Naive thymus-derived CD4-positive, alpha-beta T cell (primary cell): ENCODE measurements around the gene UPF2. TPM values are rescaled to one million over a fixed set of nuclear protein-coding genes. Genes with fewer than 3 reads are reported as not detected.
"Not testable (repeated sequence)": the region's sequence is repeated elsewhere in the genome, so short reads cannot be mapped to it uniquely, and the experiment has no call there.

Experiments
- ATAC-seq: fragments of 150-1000 bp; cut with Tn5 transposase; 2 replicates; pipeline ENCODE4 v1.10.0; 2021; ENCODE audit warnings: mild to moderate bottlenecking, moderate library complexity
- CTCF ChIA-PET: fragments of 350-600 bp; sonication (Branson Sonifier 250); formaldehyde crosslinking; loops from one replicate; lab custom pipeline; 2021; ENCODE audit warnings: antibody characterized with exemption; lab: Charles Lee
- POLR2A ChIA-PET: fragments of 350-600 bp; sonication (Branson Sonifier 250); formaldehyde crosslinking; loops from one replicate; lab custom pipeline; 2021; ENCODE audit warnings: antibody characterized with exemption, inconsistent platforms; lab: Charles Lee
- DNase-seq, 9 donors: peaks; one replicate each; pipeline versions ENCODE4 v3.0.0 to v3.0.0-alpha.2; 2020 to 2022; ENCODE audit warnings: mixed read lengths in 1 of 9
- H3K27ac ChIP-seq: one replicate; pipeline ENCODE4 v1.7.0; 2013; ENCODE audit warnings: mild to moderate bottlenecking, low read depth, low read length, moderate library complexity
- H3K27me3 ChIP-seq, 2 donors: one replicate each; pipeline ENCODE4 v1.7.0; 2013; ENCODE audit warnings: low read length in 2 of 2, mild to moderate bottlenecking in 2 of 2, moderate library complexity in 2 of 2; ENCODE audit not compliant: control insufficient read depth in 2 of 2, insufficient read depth in 2 of 2
- H3K36me3 ChIP-seq, 3 experiments: 1 replicate in 2 of 3; 2 replicates in 1 of 3; pipeline ENCODE4 v1.7.0; 2013; ENCODE audit warnings: low read length in 3 of 3, mild to moderate bottlenecking in 3 of 3, moderate library complexity in 1 of 3; ENCODE audit not compliant: insufficient read depth in 3 of 3, control insufficient read depth in 2 of 3
- H3K4me1 ChIP-seq, 2 donors: one replicate each; pipeline ENCODE4 v1.7.0; 2013; ENCODE audit warnings: low read length in 2 of 2, mild to moderate bottlenecking in 2 of 2, moderate library complexity in 1 of 2; ENCODE audit not compliant: control insufficient read depth in 2 of 2, insufficient read depth in 2 of 2
- H3K4me3 ChIP-seq: 2 replicates; pipeline ENCODE4 v1.7.0; 2013; ENCODE audit warnings: mild to moderate bottlenecking, low read length
- H3K9me3 ChIP-seq, 3 experiments: 1 replicate in 2 of 3; 2 replicates in 1 of 3; pipeline ENCODE4 v1.7.0; 2013; ENCODE audit warnings: low read length in 3 of 3; ENCODE audit not compliant: control insufficient read depth in 2 of 3
- H3K27ac Mint-ChIP-seq, 9 donors: one replicate each; pipeline ENCODE4 v1.8.0; 2020 to 2022; ENCODE audit warnings: mixed read lengths in 9 of 9, mild to moderate bottlenecking in 8 of 9, moderate library complexity in 5 of 9, inconsistent platforms in 2 of 9
- H3K27me3 Mint-ChIP-seq, 5 donors: one replicate each; pipeline ENCODE4 v1.8.0; 2021 to 2022; ENCODE audit warnings: mixed read lengths in 5 of 5, mild to moderate bottlenecking in 1 of 5
- H3K36me3 Mint-ChIP-seq, 5 donors: one replicate each; pipeline ENCODE4 v1.8.0; 2020 to 2022; ENCODE audit warnings: mixed read lengths in 5 of 5, mild to moderate bottlenecking in 3 of 5, inconsistent platforms in 1 of 5
- H3K4me1 Mint-ChIP-seq, 7 donors: one replicate each; pipeline ENCODE4 v1.8.0; 2020 to 2022; ENCODE audit warnings: mixed read lengths in 7 of 7, mild to moderate bottlenecking in 3 of 7, inconsistent platforms in 1 of 7
- H3K4me3 Mint-ChIP-seq, 10 donors: one replicate each; pipeline ENCODE4 v1.8.0; 2020 to 2022; ENCODE audit warnings: mild to moderate bottlenecking in 10 of 10, mixed read lengths in 10 of 10, moderate library complexity in 6 of 10, inconsistent platforms in 2 of 10
- H3K9me3 Mint-ChIP-seq, 11 donors: one replicate each; pipeline ENCODE4 v1.8.0; 2020 to 2022; ENCODE audit warnings: mixed read lengths in 11 of 11, mild to moderate bottlenecking in 4 of 11, inconsistent platforms in 1 of 11, moderate library complexity in 1 of 11
- intact Hi-C, 2 donors: fragments of 100-400 bp; cut with micrococcal nuclease; formaldehyde crosslinking; loops; one replicate each; pipeline ENCODE4 v1.15.1; 2023
- polyA plus RNA-seq, 2 donors: library from polyadenylated mRNA; unstranded; fragments of 300-500 nt; fragmentation: Illumina TruSeq; gene quantifications; one replicate each; pipeline ENCODE4 v1.2.3, GENCODE V29; 2021
- total RNA-seq, 6 experiments: library from RNA in 5 of 6; stranded (reverse) in 5 of 6; gene quantifications; 1 replicate in 5 of 6; 2 replicates in 1 of 6; pipeline ENCODE4 v1.2.3 and lab custom pipeline; 2021 to 2026

Gene UPF2
- total and polyA plus RNA-seq, 7 experiments from 2014 or later, result 9.0 to 40.5 (median 29.5) TPM

- Histone ChIP-seq H3K9me3 (no peaks in the 10 kb centered on the region), H3K27me3 (no peaks in the 10 kb centered on the region), H3K4me3 (no peak overlapping the region), H3K36me3 (peaks cover 0 to 3% (median 0%) of the 10 kb centered on the region in 3 experiments), H3K4me1 (peaks cover 0 to 3% of the 10 kb centered on the region in 2 donors), H3K27ac (no peak overlapping the region)
- no peak for ATAC-seq
- Mint-ChIP-seq H3K27ac (peak overlapping the region in 3 of 9 donors; percentile 37 to 40 (median 38)), H3K4me1 (peaks cover 16 to 40% (median 25%) of the 10 kb centered on the region in 7 donors), H3K4me3 (no peak overlapping the region), H3K27me3 (no peaks in the 10 kb centered on the region), H3K9me3 (no peaks in the 10 kb centered on the region), H3K36me3 (peaks cover 0 to 16% (median 8%) of the 10 kb centered on the region in 5 donors)
- intact Hi-C loops, result no loop called here
- ChIA-PET POLR2A (interaction anchor here (0.6 kb wide), 1 partner anchor 35 kb away, joined by 3 read pairs; no protein-coding TSS in a partner anchor), CTCF (no interaction called here)
- DNase-seq, result no peak
These were observed 23.9 kb downstream of the UPF2 start for GRCh38 chr10:12018438-12019282.

- H3K27ac Mint-ChIP-seq, result no peak overlapping the region
- ChIA-PET CTCF (no interaction called here), POLR2A (no interaction called here)
- DNase-seq (no peak), ATAC-seq (no peak)
- Histone ChIP-seq H3K4me1 (no peaks in the 10 kb centered on the region), H3K36me3 (peaks cover 0 to 33% (median 3%) of the 10 kb centered on the region in 3 experiments), H3K27ac (no peak overlapping the region), H3K4me3 (no peak overlapping the region), H3K9me3 (peaks cover 0 to 5% (median 0%) of the 10 kb centered on the region in 3 experiments), H3K27me3 (no peaks in the 10 kb centered on the region)
- intact Hi-C loops, result no loop called here
- no peaks in the 10 kb centered on the region for H3K27me3 Mint-ChIP-seq
- peaks cover 0 to 15% (median 5%) of the 10 kb centered on the region in 11 donors for H3K9me3 Mint-ChIP-seq
- peaks cover 4 to 24% (median 16%) of the 10 kb centered on the region in 7 donors for H3K4me1 Mint-ChIP-seq
- no peak overlapping the region for H3K4me3 Mint-ChIP-seq
- H3K36me3 Mint-ChIP-seq, result peaks cover 6 to 46% (median 30%) of the 10 kb centered on the region in 5 donors
These were observed 28.7 kb downstream of the UPF2 start for GRCh38 chr10:12013926-12014325.

DNA sequence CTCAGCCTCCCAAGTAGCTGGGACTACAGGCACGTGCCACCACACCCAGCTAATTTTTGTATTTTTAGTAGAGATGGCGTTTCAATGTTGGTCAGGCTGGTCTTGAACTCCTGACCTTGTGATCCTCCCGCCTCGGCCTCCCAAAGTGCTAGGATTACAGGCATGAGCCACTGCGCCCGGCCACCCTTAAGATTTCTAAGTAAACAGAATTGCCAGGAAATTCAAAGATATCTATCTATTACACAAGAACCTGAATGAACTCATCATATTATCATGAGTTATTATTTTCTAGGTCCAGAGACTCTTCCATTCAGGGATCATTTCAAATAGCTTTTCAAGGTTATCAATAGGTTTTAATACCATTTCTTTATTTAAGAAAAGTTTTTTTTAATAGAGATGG, 29.2 kb downstream of the UPF2 start:
- ATAC-seq, H3K9me3 ChIP-seq, H3K4me3 ChIP-seq, H3K4me1 ChIP-seq, H3K27ac ChIP-seq, intact Hi-C loops, POLR2A ChIA-PET, H3K27me3 ChIP-seq, H3K27ac Mint-ChIP-seq, DNase-seq, H3K4me3 Mint-ChIP-seq, H3K27me3 Mint-ChIP-seq: not testable (repeated sequence)
- CTCF ChIA-PET, result interaction anchor here (0.7 kb wide), 1 partner anchor 53 kb away, joined by 7 read pairs; no protein-coding TSS in a partner anchor
- H3K36me3 ChIP-seq, result peaks cover 0 to 35% (median 3%) of the 10 kb centered on the region in 3 experiments
- Mint-ChIP-seq H3K9me3 (peaks cover 0 to 15% (median 5%) of the 10 kb centered on the region in 11 donors), H3K4me1 (peaks cover 2 to 21% (median 14%) of the 10 kb centered on the region in 7 donors), H3K36me3 (peaks cover 6 to 50% (median 33%) of the 10 kb centered on the region in 5 donors)

DNA sequence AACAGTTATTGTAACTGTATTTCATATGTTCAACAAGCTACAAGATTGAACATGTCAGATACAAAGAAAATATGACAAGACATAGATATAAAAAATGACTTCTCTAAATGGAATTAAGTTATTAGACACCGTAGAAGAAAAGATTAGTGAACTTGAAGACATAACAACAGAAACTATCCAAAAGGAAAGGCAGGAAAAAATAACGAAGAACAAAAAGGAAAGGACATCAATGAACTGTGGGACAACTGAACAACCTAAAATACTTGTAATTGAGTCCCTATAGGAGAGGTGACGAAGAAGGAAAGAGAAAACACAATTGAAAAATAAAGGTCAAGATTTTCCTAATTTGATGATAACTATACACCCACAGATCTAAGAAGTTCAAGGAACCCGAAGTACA, 32.3 kb downstream of the UPF2 start:
- Histone ChIP-seq H3K27ac (no peak overlapping the region), H3K27me3 (no peaks in the 10 kb centered on the region), H3K36me3 (peaks cover 0 to 40% (median 7%) of the 10 kb centered on the region in 3 experiments), H3K4me3 (no peak overlapping the region), H3K9me3 (peaks cover 0 to 5% (median 0%) of the 10 kb centered on the region in 3 experiments), H3K4me1 (no peaks in the 10 kb centered on the region)
- intact Hi-C loops, result no loop called here
- DNase-seq (no peak), ATAC-seq (no peak)
- H3K9me3 Mint-ChIP-seq, result peaks cover 0 to 15% (median 5%) of the 10 kb centered on the region in 11 donors
- no peaks in the 10 kb centered on the region for H3K27me3 Mint-ChIP-seq
- ChIA-PET CTCF (interaction anchor here (1.0 kb wide), 1 partner anchor 24 kb away, joined by 3 read pairs; no protein-coding TSS in a partner anchor), POLR2A (no interaction called here)
- peak overlapping the region in 1 of 9 donors; percentile 26 for H3K27ac Mint-ChIP-seq
- H3K4me3 Mint-ChIP-seq, result no peak overlapping the region
- peaks cover 0 to 10% (median 4%) of the 10 kb centered on the region in 7 donors for H3K4me1 Mint-ChIP-seq
- H3K36me3 Mint-ChIP-seq, result peaks cover 6 to 55% (median 38%) of the 10 kb centered on the region in 5 donors

DNA sequence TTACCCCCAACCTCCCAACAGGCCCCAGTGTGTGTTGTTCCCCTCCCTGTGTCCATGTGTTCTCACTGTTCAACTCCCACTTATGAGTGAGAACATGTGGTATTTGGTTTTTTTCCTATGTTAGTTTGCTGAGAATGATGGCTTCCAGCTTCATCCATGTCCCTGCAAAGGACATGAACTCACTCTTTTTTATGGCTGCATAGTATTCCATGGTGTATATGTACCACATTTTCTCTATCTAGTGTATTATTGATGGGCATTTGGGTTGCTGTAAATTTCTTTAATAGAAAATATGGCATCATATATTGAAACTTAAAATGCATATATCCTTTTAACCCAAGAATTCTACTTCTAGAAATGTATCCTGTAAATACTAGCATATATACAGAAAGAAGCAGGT, 33.8 kb downstream of the UPF2 start:
- H3K4me1 ChIP-seq, H3K4me3 Mint-ChIP-seq, intact Hi-C loops, DNase-seq, POLR2A ChIA-PET, H3K27ac ChIP-seq, H3K4me1 Mint-ChIP-seq, H3K27me3 Mint-ChIP-seq, H3K4me3 ChIP-seq, ATAC-seq, H3K9me3 ChIP-seq, H3K27me3 ChIP-seq: not testable (repeated sequence)
- peaks cover 0 to 44% (median 6%) of the 10 kb centered on the region in 3 experiments for H3K36me3 ChIP-seq
- peaks cover 0 to 15% (median 5%) of the 10 kb centered on the region in 11 donors for H3K9me3 Mint-ChIP-seq
- peak overlapping the region in 1 of 9 donors; percentile 52 for H3K27ac Mint-ChIP-seq
- peaks cover 6 to 60% (median 39%) of the 10 kb centered on the region in 5 donors for H3K36me3 Mint-ChIP-seq
- CTCF ChIA-PET, result interaction anchor here (0.9 to 1.0 kb wide), 2 partner anchors 15 to 23 kb away, joined by 4 to 6 read pairs; no protein-coding TSS in a partner anchor

DNA sequence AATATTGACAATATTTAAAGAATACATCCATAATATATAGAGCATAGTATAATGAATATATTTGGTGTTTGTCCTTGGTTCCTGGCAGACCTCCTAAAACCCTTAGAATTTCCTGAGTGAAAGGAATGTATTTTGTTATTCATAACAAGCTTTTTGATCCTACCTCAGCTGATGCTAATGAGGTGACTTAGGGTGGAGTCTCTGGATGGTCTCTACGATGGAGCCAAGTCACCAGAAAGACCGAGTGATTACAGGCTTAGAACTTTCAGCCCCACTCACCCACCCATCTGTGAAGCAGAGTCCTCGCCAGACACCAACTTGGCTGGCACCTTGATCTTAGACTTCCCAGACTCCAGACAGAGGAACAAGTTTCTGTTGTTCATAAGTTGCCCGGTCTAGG, 35.9 kb downstream of the UPF2 start:
- intact Hi-C loops, result no loop called here
- Histone ChIP-seq H3K4me3 (no peak overlapping the region), H3K9me3 (peaks cover 0 to 5% (median 0%) of the 10 kb centered on the region in 3 experiments), H3K36me3 (peaks cover 7 to 54% (median 11%) of the 10 kb centered on the region in 3 experiments), H3K27ac (no peak overlapping the region), H3K27me3 (no peaks in the 10 kb centered on the region), H3K4me1 (no peaks in the 10 kb centered on the region)
- H3K27ac Mint-ChIP-seq, result peak overlapping the region in 7 of 9 donors; percentile 13 to 84 (median 50)
- CTCF ChIA-PET, result interaction anchor here (0.6 kb wide), 1 partner anchor 13 kb away, joined by 3 read pairs; no protein-coding TSS in a partner anchor
- H3K27me3 Mint-ChIP-seq, result no peaks in the 10 kb centered on the region
- no peak overlapping the region for H3K4me3 Mint-ChIP-seq
- H3K9me3 Mint-ChIP-seq, result peaks cover 0 to 15% (median 5%) of the 10 kb centered on the region in 11 donors
- peaks cover 0 to 12% (median 0%) of the 10 kb centered on the region in 7 donors for H3K4me1 Mint-ChIP-seq
- no peak for ATAC-seq
- DNase-seq, result no peak
- POLR2A ChIA-PET, result no interaction called here
- H3K36me3 Mint-ChIP-seq, result peaks cover 15 to 59% (median 45%) of the 10 kb centered on the region in 5 donors
